ENCODE data around the gene CKS2.

DNA sequence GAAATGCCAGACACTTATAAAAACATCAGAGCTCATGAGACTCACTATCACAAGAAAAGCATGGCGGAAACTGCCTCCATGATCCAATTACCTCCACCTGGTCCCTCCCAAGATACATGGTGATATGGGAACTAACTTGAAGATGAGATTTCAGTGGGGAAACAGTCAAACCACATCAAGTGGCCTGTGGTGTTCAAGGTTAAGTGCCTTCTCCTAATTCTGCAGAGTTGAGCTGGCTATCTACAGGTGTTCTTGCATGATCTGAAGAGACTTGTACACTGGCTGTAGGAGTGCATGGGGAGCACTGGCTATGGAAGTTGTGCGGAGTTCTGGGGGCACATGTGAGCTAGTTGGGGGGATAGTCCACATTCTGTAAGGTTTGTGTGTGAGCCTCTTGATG is 34.0 kb upstream of the CKS2 start:
- no peak for TF ChIP-seq POLR2AphosphoS5 (IDR thresholded peaks at IDR 0.05; ENCODE audit: low read depth, low read length)
- no peak for TF ChIP-seq POLR2A (IDR thresholded peaks at IDR 0.05; ENCODE audit: low read depth, low read length)
- TF ChIP-seq TAF1 (IDR thresholded peaks at IDR 0.05; ENCODE audit: low read depth, low read length): no peak
- no peak for TF ChIP-seq SPI1 (IDR thresholded peaks at IDR 0.05; ENCODE audit: low read depth, low read length)
- TF ChIP-seq POU2F2 (IDR thresholded peaks at IDR 0.05; ENCODE audit: low read depth, low read length): no peak
- TF ChIP-seq PAX5 (IDR thresholded peaks at IDR 0.05; ENCODE audit: insufficient read depth, low read length, severe bottlenecking): no peak
